Ascending aorta (tissue), 2 donors: ENCODE data around the gene NRIP1. TPM values are rescaled to one million over a fixed set of nuclear protein-coding genes. Genes with fewer than 3 reads are reported as not detected.

Experiments
- DNase-seq, 2 donors: peaks; one replicate each; pipeline ENCODE4 v3.0.0-alpha.2; 2019; ENCODE audit warnings: low spot score in 2 of 2
- H3K27ac ChIP-seq, 2 donors: fragments of 200-600 bp; sonication (generic); one replicate each; pipeline ENCODE4 v1.5.1; 2016 to 2017; ENCODE audit warnings: mild to moderate bottlenecking in 1 of 2
- H3K27me3 ChIP-seq: fragments of 200-600 bp; sonication (generic); one replicate; pipeline ENCODE4 v1.5.1; 2017
- H3K36me3 ChIP-seq, 2 donors: fragments of 200-600 bp; sonication (generic); one replicate each; pipeline ENCODE4 v1.5.1; 2016
- H3K4me1 ChIP-seq, 2 donors: fragments of 200-600 bp; sonication (generic); one replicate each; pipeline ENCODE4 v1.5.1; 2016 to 2017; ENCODE audit warnings: mild to moderate bottlenecking in 1 of 2
- H3K4me3 ChIP-seq, 2 donors: fragments of 200-600 bp; sonication (generic); one replicate each; pipeline ENCODE4 v1.5.1; 2016 to 2017; ENCODE audit warnings: mild to moderate bottlenecking in 1 of 2
- H3K9me3 ChIP-seq, 2 donors: fragments of 200-600 bp; sonication (generic); one replicate each; pipeline ENCODE4 v1.5.1; 2016
- intact Hi-C: fragments of 100-400 bp; cut with DNase I; formaldehyde crosslinking; loops from one replicate; pipeline ENCODE4 v1.15.1; 2023
- total RNA-seq: library from RNA; depleted of rRNA; stranded (reverse); fragments of >200 nt; gene quantifications from one replicate; pipeline ENCODE4 v1.1.0, GENCODE V29; 2016
- TF ChIP-seq, protein P1 (sequence below), 3 experiments: fragments of 200-600 bp in 2 of 3; fragments of 450-650 bp in 1 of 3; sonication (generic) in 2 of 3; IDR thresholded peaks; one replicate each; pipeline ENCODE4 v1.5.1; 2016 to 2019; ENCODE audit warnings: antibody characterized with exemption in 3 of 3, mild to moderate bottlenecking in 1 of 3, moderate library complexity in 1 of 3

The NRIP1 gene
- total RNA-seq, 1 donor from 2014 or later = 4.8 TPM

GRCh38 chr21:14972678-14973077, 92.1 kb downstream of the NRIP1 start:
- no peak for DNase-seq
- intact Hi-C loops = no loop called here
- Histone ChIP-seq H3K4me3 (no peak overlapping the region), H3K36me3 (peaks cover 3 to 13% of the 10 kb centered on the region in 2 donors), H3K27ac (no peak overlapping the region), H3K27me3 (no peaks in the 10 kb centered on the region), H3K4me1 (no peaks in the 10 kb centered on the region), H3K9me3 (peaks cover 0 to 4% of the 10 kb centered on the region in 2 donors)
- TF ChIP-seq, protein P1, sequence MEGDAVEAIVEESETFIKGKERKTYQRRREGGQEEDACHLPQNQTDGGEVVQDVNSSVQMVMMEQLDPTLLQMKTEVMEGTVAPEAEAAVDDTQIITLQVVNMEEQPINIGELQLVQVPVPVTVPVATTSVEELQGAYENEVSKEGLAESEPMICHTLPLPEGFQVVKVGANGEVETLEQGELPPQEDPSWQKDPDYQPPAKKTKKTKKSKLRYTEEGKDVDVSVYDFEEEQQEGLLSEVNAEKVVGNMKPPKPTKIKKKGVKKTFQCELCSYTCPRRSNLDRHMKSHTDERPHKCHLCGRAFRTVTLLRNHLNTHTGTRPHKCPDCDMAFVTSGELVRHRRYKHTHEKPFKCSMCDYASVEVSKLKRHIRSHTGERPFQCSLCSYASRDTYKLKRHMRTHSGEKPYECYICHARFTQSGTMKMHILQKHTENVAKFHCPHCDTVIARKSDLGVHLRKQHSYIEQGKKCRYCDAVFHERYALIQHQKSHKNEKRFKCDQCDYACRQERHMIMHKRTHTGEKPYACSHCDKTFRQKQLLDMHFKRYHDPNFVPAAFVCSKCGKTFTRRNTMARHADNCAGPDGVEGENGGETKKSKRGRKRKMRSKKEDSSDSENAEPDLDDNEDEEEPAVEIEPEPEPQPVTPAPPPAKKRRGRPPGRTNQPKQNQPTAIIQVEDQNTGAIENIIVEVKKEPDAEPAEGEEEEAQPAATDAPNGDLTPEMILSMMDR (IDR thresholded peaks at IDR 0.05) = no peak

- Histone ChIP-seq H3K27ac (no peak overlapping the region), H3K36me3 (peaks cover 14 to 31% of the 10 kb centered on the region in 2 donors), H3K4me1 (no peaks in the 10 kb centered on the region), H3K9me3 (peaks cover 0 to 4% of the 10 kb centered on the region in 2 donors), H3K27me3 (no peaks in the 10 kb centered on the region), H3K4me3 (no peak overlapping the region)
- no peak for DNase-seq
- TF ChIP-seq, protein P1 (IDR thresholded peaks at IDR 0.05) = no peak
- intact Hi-C loops = no loop called here
These were observed 96.0 kb downstream of the NRIP1 start for GRCh38 chr21:14968821-14969220.

DNA sequence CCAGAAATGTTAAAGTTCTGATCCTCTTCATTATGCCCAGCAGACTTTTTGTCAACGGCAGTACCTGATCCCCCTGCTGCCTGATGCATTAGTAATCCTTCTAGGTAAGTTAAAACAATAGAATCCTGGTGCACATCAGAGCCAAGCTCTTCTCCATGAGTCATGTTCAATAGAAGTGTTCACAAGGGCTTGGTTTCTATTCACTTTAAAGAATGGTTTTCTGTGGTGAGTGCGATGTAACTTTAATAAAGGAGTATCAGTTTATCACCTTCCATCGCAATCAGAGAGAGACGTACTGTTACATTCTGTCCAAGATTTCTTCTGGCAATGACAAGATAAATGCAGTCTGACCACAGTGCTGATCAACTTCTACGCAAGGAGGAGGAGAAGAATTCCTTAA, 96.8 kb downstream of the NRIP1 start:
- H3K4me1 ChIP-seq = no peaks in the 10 kb centered on the region
- TF ChIP-seq, protein P1 (IDR thresholded peaks at IDR 0.05) = no peak
- no peak overlapping the region for H3K4me3 ChIP-seq
- intact Hi-C loops = no loop called here
- H3K9me3 ChIP-seq = peaks cover 0 to 4% of the 10 kb centered on the region in 2 donors
- H3K27me3 ChIP-seq = no peaks in the 10 kb centered on the region
- DNase-seq = no peak
- no peak overlapping the region for H3K27ac ChIP-seq
- peaks cover 14 to 31% of the 10 kb centered on the region in 2 donors for H3K36me3 ChIP-seq

GRCh38 chr21:14964621-14965020, 100.2 kb downstream of the NRIP1 start:
- H3K4me1 ChIP-seq = no peaks in the 10 kb centered on the region
- peaks cover 14 to 31% of the 10 kb centered on the region in 2 donors for H3K36me3 ChIP-seq
- H3K27ac ChIP-seq = no peak overlapping the region
- H3K27me3 ChIP-seq = no peaks in the 10 kb centered on the region
- no peaks in the 10 kb centered on the region for H3K9me3 ChIP-seq
- no peak overlapping the region for H3K4me3 ChIP-seq
- TF ChIP-seq, protein P1 (IDR thresholded peaks at IDR 0.05) = no peak
- no peak for DNase-seq
- intact Hi-C loops = no loop called here

DNA sequence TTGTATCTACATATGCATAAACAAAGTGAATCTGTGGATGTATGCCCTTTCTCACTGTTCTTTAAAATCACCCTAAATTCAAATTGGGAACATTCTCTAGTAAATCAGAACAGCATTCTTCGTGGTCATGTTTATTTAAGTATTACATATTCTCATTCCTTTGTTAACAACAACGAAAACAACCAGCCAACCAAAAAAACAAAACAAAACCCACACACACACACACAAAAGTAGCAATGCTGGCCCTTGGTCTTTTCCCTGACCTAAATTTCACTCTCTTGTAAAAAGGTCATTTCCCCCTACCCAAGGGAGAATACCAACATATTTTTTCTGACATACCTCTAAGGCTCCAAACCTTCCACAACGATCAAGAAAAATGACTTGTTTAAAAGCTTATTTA, 102.6 kb downstream of the NRIP1 start:
- no peaks in the 10 kb centered on the region for H3K9me3 ChIP-seq
- TF ChIP-seq, protein P1 (IDR thresholded peaks at IDR 0.05) = no peak
- intact Hi-C loops = no loop called here
- no peak for DNase-seq
- H3K36me3 ChIP-seq = peaks cover 7 to 14% of the 10 kb centered on the region in 2 donors
- H3K27me3 ChIP-seq = no peaks in the 10 kb centered on the region
- no peak overlapping the region for H3K4me3 ChIP-seq
- no peak overlapping the region for H3K27ac ChIP-seq
- no peaks in the 10 kb centered on the region for H3K4me1 ChIP-seq

DNA sequence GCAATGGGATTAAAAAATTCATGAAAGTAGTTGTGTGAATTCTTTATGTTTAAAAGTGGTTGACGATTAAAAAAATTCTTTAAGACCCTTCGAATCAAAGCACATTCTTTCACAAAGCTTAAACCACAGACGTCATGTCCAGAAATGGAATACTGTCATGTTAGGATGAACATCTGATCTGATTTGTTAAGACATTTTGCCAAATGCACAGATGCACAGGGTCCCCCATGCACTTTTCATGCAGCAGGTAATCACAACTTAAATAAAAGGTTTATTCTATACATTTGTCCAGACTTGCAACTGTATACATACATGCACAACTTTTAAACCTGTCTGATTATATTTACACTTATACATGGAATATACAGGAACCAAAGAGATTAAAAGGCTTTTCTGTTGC, 103.3 kb downstream of the NRIP1 start:
- Histone ChIP-seq H3K9me3 (no peaks in the 10 kb centered on the region), H3K27ac (no peak overlapping the region), H3K36me3 (peaks cover 0 to 6% of the 10 kb centered on the region in 2 donors), H3K4me1 (no peaks in the 10 kb centered on the region), H3K4me3 (no peak overlapping the region), H3K27me3 (no peaks in the 10 kb centered on the region)
- intact Hi-C loops = no loop called here
- TF ChIP-seq, protein P1 (IDR thresholded peaks at IDR 0.05) = no peak
- no peak for DNase-seq
